Raji (cell line): ENCODE data around the gene RPAP3.

Experiments used
- POLR2A ChIP-seq: IDR thresholded peaks from 2 replicates; pipeline ENCODE4 v1.6.1; 2011; ENCODE audit warnings: low read depth, low read length, control low read depth; ENCODE audit not compliant: insufficient read depth

The RPAP3 gene

GRCh38 chr12:47687636-47688035, 18.2 kb downstream of the RPAP3 start:
- TF ChIP-seq POLR2A, result no peak

GRCh38 chr12:47686645-47687240, 19.1 kb downstream of the RPAP3 start:
- TF ChIP-seq POLR2A, result no peak

GRCh38 chr12:47679785-47680184, 26.0 kb downstream of the RPAP3 start:
- TF ChIP-seq POLR2A, result no peak

- TF ChIP-seq POLR2A, result no peak
Measured at GRCh38 chr12:47672068-47672467, 33.8 kb downstream of the RPAP3 start.

GRCh38 chr12:47652521-47653234, 53.2 kb downstream of the RPAP3 start:
- no peak for TF ChIP-seq POLR2A

GRCh38 chr12:47651368-47652254, 54.2 kb downstream of the RPAP3 start:
- TF ChIP-seq POLR2A, result no peak

GRCh38 chr12:47650469-47650868, 55.4 kb downstream of the RPAP3 start:
- no peak for TF ChIP-seq POLR2A

- no peak for TF ChIP-seq POLR2A
Measured at GRCh38 chr12:47649381-47649780, 56.4 kb downstream of the RPAP3 start.

GRCh38 chr12:47648056-47648579, 57.7 kb downstream of the RPAP3 start:
- no peak for TF ChIP-seq POLR2A

GRCh38 chr12:47636908-47637780, 68.7 kb downstream of the RPAP3 start:
- no peak for TF ChIP-seq POLR2A

- no peak for TF ChIP-seq POLR2A
Measured at GRCh38 chr12:47634127-47634526, 71.7 kb downstream of the RPAP3 start.

GRCh38 chr12:47621960-47622359, 83.9 kb downstream of the RPAP3 start:
- no peak for TF ChIP-seq POLR2A

GRCh38 chr12:47617476-47617875, 88.4 kb downstream of the RPAP3 start:
- no peak for TF ChIP-seq POLR2A

- TF ChIP-seq POLR2A, result no peak
Measured at GRCh38 chr12:47616440-47616839, 89.4 kb downstream of the RPAP3 start.

- no peak for TF ChIP-seq POLR2A
Measured at GRCh38 chr12:47615711-47616110, 90.1 kb downstream of the RPAP3 start.
